A549 treated with GW870086 at 1 μM for 4 hours (cell line): ENCODE results near the gene RARS1. TPM values are rescaled to one million over a fixed set of nuclear protein-coding genes. Genes with fewer than 3 reads are reported as not detected.

Experiments
- total RNA-seq: library from RNA; stranded (reverse); fragments of 200-300 nt; extraction: Qiagen RNA extraction; gene quantifications from 5 replicates; pipeline ENCODE4 v1.2.3, GENCODE V29; 2022; ENCODE audit warnings: low read depth

Gene RARS1
- 95.4 to 119 TPM (median 100 TPM) in 5 replicates for total RNA-seq

DNA sequence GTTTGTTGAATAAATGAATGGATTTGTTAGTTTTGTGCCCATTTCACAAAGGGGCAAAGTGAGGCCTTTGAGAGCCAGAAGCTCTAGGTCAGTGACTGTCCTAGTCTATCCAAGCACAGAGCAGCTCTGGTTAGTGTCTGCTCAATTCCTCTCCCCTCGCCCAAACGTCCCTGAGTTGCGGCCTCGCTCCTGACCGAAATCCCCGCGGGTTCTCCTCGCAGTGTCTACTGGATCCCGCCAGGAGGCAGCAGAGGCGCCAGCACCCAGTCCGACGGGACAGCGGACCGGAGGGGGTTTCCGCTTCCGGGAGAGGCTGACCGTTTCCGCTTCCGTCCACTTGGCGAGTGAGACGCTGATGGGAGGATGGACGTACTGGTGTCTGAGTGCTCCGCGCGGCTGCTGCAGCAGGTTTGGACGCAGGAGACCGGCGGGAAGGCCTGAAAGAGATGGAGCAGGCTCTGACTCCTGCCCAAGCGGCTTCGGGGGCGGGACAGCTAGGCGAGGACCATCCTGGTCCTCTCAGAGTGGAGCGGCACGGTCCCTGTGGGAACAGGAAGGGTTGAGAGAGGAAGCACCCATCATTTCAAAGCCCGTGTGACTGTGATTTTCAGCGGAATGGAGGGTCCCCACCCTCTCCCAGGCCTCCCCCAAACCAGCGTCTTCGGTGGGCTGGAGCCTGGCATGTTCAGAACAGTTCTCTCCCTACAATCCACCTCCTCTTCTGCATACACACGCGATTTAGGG, at the start of gene RARS1:
TSS of gene RARS1 (plus strand) at position 336 of the 744 bp plus-strand sequence. CDS start at position 364, 28 bp downstream.

DNA sequence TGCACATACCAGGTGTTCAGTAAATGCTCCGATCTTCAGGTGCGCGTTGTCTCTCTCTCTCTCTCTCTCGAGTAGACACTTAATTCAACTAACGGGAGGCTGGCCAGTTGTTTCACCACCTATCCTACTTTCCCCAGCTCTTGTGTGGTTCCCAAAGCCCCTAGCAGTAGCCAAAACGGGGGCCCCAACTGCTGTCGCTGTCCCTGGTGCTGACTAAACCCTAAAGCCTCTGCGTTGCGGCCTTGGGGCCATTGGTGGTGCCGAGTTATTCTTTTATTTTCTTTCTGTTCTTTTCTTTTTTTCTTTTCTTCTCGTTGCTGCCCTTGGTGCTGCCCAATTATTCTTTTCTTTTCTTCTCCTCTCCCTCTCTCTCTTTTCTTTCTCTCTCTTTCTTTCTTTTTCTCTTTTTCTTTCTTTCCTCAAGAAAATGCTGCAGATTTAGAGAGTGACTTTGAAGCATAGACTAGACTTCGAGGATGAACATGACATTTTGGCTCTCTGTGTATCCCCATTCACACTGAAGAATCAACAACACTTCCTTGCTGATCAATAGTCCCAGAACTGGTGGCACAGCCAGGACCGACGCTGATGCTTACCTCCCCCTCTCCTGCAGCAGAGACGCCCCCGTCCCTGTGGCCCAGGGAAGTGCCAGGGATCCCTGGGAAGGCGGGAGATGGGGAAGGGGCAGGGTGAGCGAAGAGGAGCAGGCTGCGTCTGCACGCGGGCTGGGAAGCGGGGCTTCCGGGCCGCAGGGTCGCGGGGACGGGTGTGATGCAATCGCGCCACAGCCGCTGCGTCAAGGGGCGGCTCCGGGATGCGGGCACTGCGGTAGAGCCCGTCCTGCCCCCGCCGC, 42.5 kb downstream of the RARS1 start, which contains the start of gene FBLL1:
TSS of gene FBLL1 (plus strand) at position 785 of the 853 bp plus-strand sequence. CDS start 200 bp downstream, outside the sequence.

Other genes starting within 250 kb of the RARS1 start
- gene WWC1, start 194.8 kb upstream of the RARS1 start, total RNA-seq = 80.3 to 100 TPM (median 90.9 TPM) in 5 replicates
- gene FBLL1, start 42.8 kb downstream of the RARS1 start, total RNA-seq = 0.10 to 0.19 TPM (median 0.11 TPM) in 3 of 5 replicates, not detected in the others
- gene PANK3, start 92.9 kb downstream of the RARS1 start, total RNA-seq = 11.8 to 34.7 TPM (median 19.1 TPM) in 5 replicates